GM19467 (cell line): Measurements from ENCODE around the gene NDST4.
A peak's percentile ranks its signal among the peaks of the same experiment; 100 is the strongest.

Experiments used
- ATAC-seq: cut with Tn5 transposase; IDR thresholded peaks from one replicate; pipeline ENCODE4 v1.9.1; 2021; ENCODE audit warnings: mild to moderate bottlenecking, moderate library complexity; ENCODE audit not compliant: unreplicated experiment

Gene NDST4

GRCh38 chr4:114807759-114808404, 305.5 kb downstream of the NDST4 start:
- peak; percentile 99 for ATAC-seq

- ATAC-seq = no peak
Measured at GRCh38 chr4:114807357-114807756, 306.1 kb downstream of the NDST4 start.

GRCh38 chr4:114791976-114792375, 321.4 kb downstream of the NDST4 start:
- no peak for ATAC-seq

GRCh38 chr4:114785570-114785969, 327.9 kb downstream of the NDST4 start:
- no peak for ATAC-seq

DNA sequence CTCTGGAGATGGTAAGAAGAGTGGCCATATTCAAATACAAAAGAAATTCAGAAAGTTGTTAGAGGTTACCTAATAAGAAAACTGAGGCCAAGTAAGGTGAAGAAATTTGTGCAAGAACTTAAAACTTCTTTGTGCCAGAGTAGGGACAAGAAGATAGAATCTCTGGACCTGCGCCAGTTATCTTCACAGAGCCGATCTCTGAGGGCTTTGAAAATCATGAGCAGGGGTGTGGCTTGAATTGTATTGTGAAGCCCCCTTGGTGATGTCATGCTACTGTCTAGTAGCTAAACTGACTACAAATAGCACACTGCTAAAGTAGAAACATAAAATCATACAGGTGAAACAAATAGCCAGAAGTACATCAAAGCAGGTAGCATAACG, 330.2 kb downstream of the NDST4 start:
- ATAC-seq = no peak

GRCh38 chr4:114782415-114783214, 330.8 kb downstream of the NDST4 start:
- no peak for ATAC-seq

- no peak for ATAC-seq
Measured at GRCh38 chr4:114780205-114780604, 333.2 kb downstream of the NDST4 start.
